A673 (cell line): ENCODE results near the gene NFATC4. TPM values are rescaled to one million over a fixed set of nuclear protein-coding genes. Genes with fewer than 3 reads are reported as not detected.

ENCODE experiments used
- BruUV-seq: library from RNA; stranded (reverse); fragments of 400-500 nt; replicated peaks from 2 replicates; lab custom pipeline; 2021; lab: Mats Ljungman, UMichigan
- CTCF ChIA-PET: fragments of 300-600 bp; sonication (Branson Sonifier 250); formaldehyde crosslinking; loops from one replicate; lab custom pipeline; 2022; ENCODE audit warnings: antibody characterized with exemption; lab: Charles Lee
- POLR2A ChIA-PET: fragments of 300-600 bp; sonication (Branson Sonifier 250); formaldehyde crosslinking; loops from one replicate; lab custom pipeline; 2022; ENCODE audit warnings: antibody characterized with exemption; ENCODE audit not compliant: low non-redundant PET; lab: Charles Lee
- DNase-seq: peaks from one replicate; pipeline ENCODE4 v3.0.0-alpha.2; 2015; ENCODE audit warnings: low spot score
- H3K27ac ChIP-seq: fragments of 200-600 bp; sonication (generic); 2 replicates; pipeline ENCODE4 v1.5.1; 2016; ENCODE audit warnings: mixed run types, low read depth, mild to moderate bottlenecking, mixed read lengths, antibody characterized with exemption, low read length; ENCODE audit not compliant: poor library complexity, severe bottlenecking
- H3K27me3 ChIP-seq: fragments of 200-600 bp; sonication (generic); replicated peaks from 2 replicates; pipeline ENCODE4 v1.6.1; 2017; ENCODE audit warnings: mixed run types, low read depth, mild to moderate bottlenecking, mixed read lengths, antibody characterized with exemption, low read length; ENCODE audit not compliant: insufficient read depth, poor library complexity
- H3K36me3 ChIP-seq: fragments of 200-600 bp; sonication (generic); 2 replicates; pipeline ENCODE4 v1.6.1; 2016; ENCODE audit warnings: mixed run types, mild to moderate bottlenecking, mixed read lengths, antibody characterized with exemption, low read length; ENCODE audit not compliant: insufficient read depth, poor library complexity, severe bottlenecking
- H3K4me1 ChIP-seq: fragments of 200-600 bp; sonication (generic); 2 replicates; pipeline ENCODE4 v1.6.1; 2017; ENCODE audit warnings: mixed run types, mild to moderate bottlenecking, mixed read lengths, antibody characterized with exemption, low read length; ENCODE audit not compliant: insufficient read depth, poor library complexity, severe bottlenecking
- H3K4me3 ChIP-seq: fragments of 200-600 bp; sonication (generic); 2 replicates; pipeline ENCODE4 v1.5.1; 2016; ENCODE audit warnings: low read depth, mixed run types, mild to moderate bottlenecking, mixed read lengths, low read length; ENCODE audit not compliant: poor library complexity, severe bottlenecking
- H3K9me3 ChIP-seq: fragments of 200-600 bp; sonication (generic); 2 replicates; pipeline ENCODE4 v1.6.1; 2016; ENCODE audit warnings: mixed run types, low read depth, mild to moderate bottlenecking, mixed read lengths, antibody characterized with exemption, low read length; ENCODE audit not compliant: poor library complexity, severe bottlenecking
- EZH2 ChIP-seq: fragments of 200-600 bp; sonication (generic); IDR thresholded peaks from 2 replicates; pipeline ENCODE4 v1.6.1; 2017; ENCODE audit warnings: borderline replicate concordance, low read depth, mild to moderate bottlenecking, mixed read lengths, antibody characterized with exemption, low read length; ENCODE audit not compliant: poor library complexity, severe bottlenecking
- intact Hi-C: fragments of 100-400 bp; cut with micrococcal nuclease; formaldehyde crosslinking; loops from one replicate; pipeline ENCODE4 v1.10.0; 2022; ENCODE audit not compliant: unreplicated experiment
- total RNA-seq: library from RNA; stranded (reverse); gene quantifications from 2 replicates; pipeline ENCODE4 v1.2.3, GENCODE V29; 2021
- TF ChIP-seq, protein P1 (sequence below): fragments of 300-800, 200-600 bp; sonication (generic); conservative IDR thresholded peaks from 2 replicates; pipeline ENCODE4 v1.5.1; 2017; ENCODE audit warnings: low read depth, mild to moderate bottlenecking, antibody characterized with exemption, low read length, moderate library complexity, mixed read lengths

NFATC4 gene
- total RNA-seq, 1 experiment from 2014 or later = 38.1 TPM

DNA sequence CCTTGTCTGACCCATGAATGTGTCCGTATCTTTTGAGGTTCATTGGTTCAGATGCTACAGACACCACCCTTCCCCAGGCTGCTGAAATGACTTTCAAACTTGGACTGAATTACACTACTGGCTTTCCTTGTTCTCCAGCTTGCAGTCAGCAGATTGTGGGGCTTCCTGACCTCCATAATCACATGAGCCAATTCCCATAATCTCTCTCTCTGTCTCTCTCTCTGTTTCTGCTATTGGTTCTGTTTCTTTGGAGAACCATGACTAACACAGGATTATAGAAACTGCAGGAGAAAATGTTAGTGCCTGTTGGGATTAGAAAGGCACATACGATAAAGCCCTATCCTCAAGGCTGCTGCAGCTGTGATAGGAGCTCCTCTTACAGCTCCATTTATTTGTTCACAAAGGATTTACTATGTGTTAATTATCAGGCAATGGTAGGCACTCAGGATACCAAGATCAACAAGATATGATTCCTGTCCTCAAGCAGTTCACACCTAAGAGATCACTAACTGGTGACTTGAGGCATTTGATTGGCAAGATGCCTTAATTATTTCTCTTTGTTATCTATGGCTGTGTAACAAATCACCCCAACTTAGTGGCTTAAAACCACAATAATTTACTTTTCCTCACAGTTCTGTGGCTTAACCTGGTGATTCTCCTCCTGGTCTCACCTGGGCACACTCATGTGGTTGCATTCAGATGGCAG, 20.6 kb downstream of the NFATC4 start:
- Histone ChIP-seq H3K4me1 (no peaks in the 10 kb centered on the region), H3K27me3 (no peaks in the 10 kb centered on the region), H3K36me3 (no peaks in the 10 kb centered on the region), H3K9me3 (no peaks in the 10 kb centered on the region), H3K27ac (no peak overlapping the region), H3K4me3 (no peak overlapping the region)
- intact Hi-C loops = no loop called here
- TF ChIP-seq EZH2 = no peak
- TF ChIP-seq, protein P1, sequence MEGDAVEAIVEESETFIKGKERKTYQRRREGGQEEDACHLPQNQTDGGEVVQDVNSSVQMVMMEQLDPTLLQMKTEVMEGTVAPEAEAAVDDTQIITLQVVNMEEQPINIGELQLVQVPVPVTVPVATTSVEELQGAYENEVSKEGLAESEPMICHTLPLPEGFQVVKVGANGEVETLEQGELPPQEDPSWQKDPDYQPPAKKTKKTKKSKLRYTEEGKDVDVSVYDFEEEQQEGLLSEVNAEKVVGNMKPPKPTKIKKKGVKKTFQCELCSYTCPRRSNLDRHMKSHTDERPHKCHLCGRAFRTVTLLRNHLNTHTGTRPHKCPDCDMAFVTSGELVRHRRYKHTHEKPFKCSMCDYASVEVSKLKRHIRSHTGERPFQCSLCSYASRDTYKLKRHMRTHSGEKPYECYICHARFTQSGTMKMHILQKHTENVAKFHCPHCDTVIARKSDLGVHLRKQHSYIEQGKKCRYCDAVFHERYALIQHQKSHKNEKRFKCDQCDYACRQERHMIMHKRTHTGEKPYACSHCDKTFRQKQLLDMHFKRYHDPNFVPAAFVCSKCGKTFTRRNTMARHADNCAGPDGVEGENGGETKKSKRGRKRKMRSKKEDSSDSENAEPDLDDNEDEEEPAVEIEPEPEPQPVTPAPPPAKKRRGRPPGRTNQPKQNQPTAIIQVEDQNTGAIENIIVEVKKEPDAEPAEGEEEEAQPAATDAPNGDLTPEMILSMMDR = no peak
- BruUV-seq = no TSS peak
- ChIA-PET POLR2A (no interaction called here), CTCF (interaction anchor here (1.0 kb wide), 1 partner anchor 80 kb away, joined by 4 read pairs; no protein-coding TSS in a partner anchor)
- DNase-seq = no peak

DNA sequence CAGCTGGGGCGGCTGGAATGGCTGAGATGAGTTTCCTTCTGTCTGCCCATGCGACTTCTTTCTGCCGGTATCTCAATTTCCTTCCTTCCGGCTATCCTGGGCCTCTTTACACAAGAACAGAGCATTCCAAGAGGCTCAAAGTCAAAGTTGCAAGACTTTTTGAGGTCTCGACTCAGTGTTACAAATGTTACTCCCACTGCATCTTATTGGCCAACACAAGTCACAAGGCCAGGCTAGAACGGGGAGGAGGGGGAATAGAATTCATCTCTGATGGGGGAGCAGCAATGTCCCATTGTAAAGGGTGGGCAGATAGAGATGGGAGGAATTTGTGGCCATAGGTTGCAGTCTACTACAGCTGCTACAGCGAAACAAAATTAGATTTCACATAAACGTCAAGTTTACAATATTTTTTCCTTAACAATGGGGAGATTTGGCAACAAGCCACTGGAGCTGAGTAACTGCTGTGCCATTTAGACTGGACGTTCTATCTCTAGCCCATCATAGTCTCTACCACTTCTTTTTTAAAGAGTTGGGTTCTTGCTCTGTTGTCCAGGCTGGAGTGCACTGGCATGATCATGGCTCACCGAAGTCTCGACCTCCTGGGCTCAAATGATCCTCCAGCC, 21.4 kb downstream of the NFATC4 start:
- no TSS peak for BruUV-seq
- Histone ChIP-seq H3K4me1 (no peaks in the 10 kb centered on the region), H3K27ac (no peak overlapping the region), H3K4me3 (no peak overlapping the region), H3K27me3 (no peaks in the 10 kb centered on the region), H3K9me3 (no peaks in the 10 kb centered on the region), H3K36me3 (no peaks in the 10 kb centered on the region)
- CTCF ChIA-PET = no interaction called here
- POLR2A ChIA-PET = interaction anchor here (0.6 kb wide), 1 partner anchor 1009 kb away, joined by 5 read pairs; no protein-coding TSS in a partner anchor
- DNase-seq = no peak
- TF ChIP-seq, protein P1 = no peak
- TF ChIP-seq EZH2 = no peak
- intact Hi-C loops = no loop called here

DNA sequence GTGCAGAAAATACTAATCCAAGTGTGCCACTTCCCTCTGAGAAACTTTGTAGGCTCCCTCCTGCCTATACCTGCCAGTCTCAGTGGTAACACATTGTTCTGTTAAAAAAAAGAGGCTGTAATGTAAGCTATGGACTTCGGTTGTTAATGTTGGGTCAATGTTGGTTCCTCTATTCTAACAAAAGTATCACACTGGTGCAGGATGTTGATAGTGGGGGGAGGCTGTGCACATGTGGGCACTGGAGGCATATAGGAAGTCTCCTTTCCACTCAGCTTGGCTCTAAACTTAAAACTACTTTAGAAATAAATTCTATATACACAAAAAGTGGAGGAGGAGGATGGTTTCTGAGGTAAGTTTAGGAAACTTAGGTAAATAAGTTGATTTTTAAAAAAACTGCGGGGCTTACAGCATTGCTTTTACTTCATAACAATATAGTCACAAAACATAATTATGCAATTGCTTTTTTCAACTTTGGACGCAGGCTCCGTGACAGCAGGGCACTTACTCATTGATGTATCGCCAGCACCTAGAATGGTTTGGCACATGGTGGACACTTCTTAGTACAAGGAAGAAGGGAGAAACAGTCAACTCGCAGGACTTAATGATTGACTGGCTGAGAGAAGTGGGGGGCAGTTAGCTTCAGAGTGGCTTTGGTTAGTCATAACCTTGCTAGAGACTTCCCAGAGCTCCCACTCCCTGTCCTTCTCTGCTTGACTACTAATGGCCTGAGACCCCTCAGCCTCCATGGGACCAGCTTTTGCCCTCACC, 22.9 kb downstream of the NFATC4 start:
- TF ChIP-seq EZH2 = no peak
- TF ChIP-seq, protein P1 = no peak
- no peaks in the 10 kb centered on the region for H3K27me3 ChIP-seq
- no peaks in the 10 kb centered on the region for H3K9me3 ChIP-seq
- no TSS peak for BruUV-seq
- no peak overlapping the region for H3K27ac ChIP-seq
- POLR2A ChIA-PET = no interaction called here
- intact Hi-C loops = no loop called here
- no peaks in the 10 kb centered on the region for H3K36me3 ChIP-seq
- CTCF ChIA-PET = no interaction called here
- DNase-seq = no peak
- H3K4me3 ChIP-seq = no peak overlapping the region
- no peaks in the 10 kb centered on the region for H3K4me1 ChIP-seq
